ENCODE results near the gene MVD.

- no peak for TF ChIP-seq POLR2A (IDR thresholded peaks at IDR 0.05)
- TF ChIP-seq, protein P1, sequence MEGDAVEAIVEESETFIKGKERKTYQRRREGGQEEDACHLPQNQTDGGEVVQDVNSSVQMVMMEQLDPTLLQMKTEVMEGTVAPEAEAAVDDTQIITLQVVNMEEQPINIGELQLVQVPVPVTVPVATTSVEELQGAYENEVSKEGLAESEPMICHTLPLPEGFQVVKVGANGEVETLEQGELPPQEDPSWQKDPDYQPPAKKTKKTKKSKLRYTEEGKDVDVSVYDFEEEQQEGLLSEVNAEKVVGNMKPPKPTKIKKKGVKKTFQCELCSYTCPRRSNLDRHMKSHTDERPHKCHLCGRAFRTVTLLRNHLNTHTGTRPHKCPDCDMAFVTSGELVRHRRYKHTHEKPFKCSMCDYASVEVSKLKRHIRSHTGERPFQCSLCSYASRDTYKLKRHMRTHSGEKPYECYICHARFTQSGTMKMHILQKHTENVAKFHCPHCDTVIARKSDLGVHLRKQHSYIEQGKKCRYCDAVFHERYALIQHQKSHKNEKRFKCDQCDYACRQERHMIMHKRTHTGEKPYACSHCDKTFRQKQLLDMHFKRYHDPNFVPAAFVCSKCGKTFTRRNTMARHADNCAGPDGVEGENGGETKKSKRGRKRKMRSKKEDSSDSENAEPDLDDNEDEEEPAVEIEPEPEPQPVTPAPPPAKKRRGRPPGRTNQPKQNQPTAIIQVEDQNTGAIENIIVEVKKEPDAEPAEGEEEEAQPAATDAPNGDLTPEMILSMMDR (IDR thresholded peaks at IDR 0.05) = no peak
Measured at GRCh38 chr16:88624481-88624880, 38.4 kb downstream of the MVD start.

Measured in tibial nerve (tissue), 3 donors.